ENCODE results near the gene ECSCR. TPM values are rescaled to one million over a fixed set of nuclear protein-coding genes. Genes with fewer than 3 reads are reported as not detected.
A peak's percentile ranks its signal among the peaks of the same experiment; 100 is the strongest.
"Not testable (repeated sequence)": the region's sequence is repeated elsewhere in the genome, so short reads cannot be mapped to it uniquely, and the experiment has no call there.

The ECSCR gene
- total RNA-seq, 1 experiment from 2014 or later = 0.62 TPM

- DNase-seq (ENCODE audit: low spot score) = peak; percentile 42
Observed at GRCh38 chr5:139446956-139447779, 15.4 kb downstream of the ECSCR start.

DNA sequence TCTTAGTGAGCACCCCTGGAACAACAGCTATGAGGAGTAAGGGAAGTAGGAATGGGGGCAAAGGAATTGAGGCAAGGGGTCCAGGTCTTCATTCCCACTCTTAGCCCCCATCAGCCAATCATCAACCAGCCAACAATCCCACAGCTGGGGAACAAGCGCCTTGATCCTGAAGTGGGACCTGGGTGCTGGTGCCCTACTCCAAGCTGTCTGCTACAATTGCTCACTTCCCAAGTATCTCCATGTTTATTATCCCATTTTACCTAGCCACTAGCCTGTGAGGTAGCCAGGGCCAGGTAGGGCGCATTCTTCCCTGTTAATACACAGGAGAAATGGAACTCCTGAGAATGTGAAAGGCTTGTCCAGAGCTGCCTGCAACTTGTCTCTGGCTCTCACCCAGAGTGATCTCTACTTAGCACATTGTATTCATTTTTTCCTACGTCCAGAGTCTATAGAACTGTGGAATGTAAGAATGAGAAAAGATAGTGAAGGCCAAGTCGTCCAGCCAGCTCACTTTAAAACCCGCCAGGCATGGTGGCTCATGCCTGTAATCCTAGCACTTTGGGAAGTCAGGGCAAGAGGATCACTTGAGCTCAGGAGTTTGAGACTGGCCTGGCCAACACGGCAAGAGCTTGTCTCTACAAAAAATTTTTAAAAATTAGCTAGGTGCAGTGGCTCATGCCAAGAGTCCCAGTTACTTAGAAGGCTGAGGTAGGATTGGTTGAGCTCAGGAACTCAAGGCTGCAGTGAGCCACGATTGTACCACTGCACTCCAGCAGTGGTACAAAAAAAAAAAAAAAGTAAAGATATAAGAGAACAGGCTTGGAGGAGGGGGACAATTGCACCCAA is 17.0 kb downstream of the ECSCR start:
- no peak for DNase-seq (ENCODE audit: low spot score)

DNA sequence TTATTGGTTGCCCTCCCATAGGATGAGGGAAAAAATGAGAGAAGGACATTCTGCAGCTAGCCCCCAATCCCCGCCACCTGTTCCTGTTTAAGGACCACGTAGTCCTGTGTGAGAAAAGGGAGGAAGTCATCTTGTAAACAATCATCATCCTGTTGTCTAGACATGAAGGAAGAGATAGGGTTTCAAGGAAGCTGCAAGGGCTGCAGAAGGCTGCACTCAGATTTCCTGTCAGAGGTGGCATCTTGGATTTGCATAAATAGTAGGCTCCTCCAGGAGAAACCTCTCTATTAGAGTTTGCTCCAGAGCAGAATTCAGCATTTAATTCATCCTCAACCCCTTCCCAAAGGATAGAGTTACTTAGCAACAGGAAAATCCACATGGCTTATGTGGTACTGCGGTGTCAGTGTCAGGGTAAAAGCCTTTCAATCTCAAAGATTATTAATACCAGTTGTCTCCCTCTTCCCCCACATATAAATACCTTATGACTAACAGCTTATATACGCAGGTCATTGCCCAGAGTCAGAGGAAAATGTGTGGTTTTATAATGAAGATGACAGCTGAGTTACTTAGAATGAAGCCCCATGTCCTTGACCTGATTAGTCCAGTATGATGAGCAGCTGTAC is 18.6 kb downstream of the ECSCR start:
- DNase-seq (ENCODE audit: low spot score) = peak; percentile 82

- DNase-seq (ENCODE audit: low spot score) = not testable (repeated sequence)
Observed at GRCh38 chr5:139440416-139440815, 22.1 kb downstream of the ECSCR start.

DNA sequence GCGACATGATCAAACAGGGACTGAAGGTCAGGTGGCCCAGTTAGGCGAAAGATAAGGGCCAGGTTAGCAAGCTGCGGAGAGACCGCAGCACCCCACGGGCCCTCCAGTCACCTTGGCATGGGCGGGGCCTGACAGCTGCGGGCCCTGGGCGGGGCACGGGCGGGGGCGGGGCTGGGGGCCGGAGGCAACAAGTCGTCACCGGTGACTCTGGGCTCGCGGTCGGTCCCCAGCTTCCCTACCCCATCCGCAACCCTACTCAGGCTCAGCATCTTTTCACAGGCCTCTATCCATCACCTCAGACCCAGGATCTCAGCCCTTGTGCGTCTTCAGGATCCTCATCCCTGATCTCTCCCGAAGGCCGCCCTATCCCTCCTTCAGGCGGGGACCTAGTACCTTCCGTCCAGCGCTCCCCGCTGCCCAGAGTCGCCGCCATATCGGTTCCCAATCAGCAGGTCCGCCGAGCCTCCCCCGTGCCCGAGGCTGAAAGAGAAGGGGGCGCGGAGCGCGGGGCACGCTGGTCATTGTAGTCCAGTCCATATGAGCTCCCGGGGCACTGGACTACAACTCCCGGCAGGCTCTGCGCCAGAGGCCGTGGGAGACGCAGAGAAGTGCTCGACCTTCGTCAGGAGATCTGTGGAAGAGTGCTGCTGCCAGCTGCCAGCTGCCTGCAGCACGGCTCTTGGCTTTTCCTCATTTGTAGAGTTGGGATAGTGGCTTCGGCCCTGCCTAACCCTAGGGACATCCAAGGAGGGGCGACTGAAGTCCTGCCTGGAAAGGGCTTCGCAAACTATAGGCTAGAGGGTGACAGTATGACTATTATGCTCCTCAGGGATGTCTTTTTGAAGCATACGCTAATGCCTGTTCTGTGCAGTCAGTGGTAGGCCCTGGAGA is 23.3 kb downstream of the ECSCR start, which contains the start of gene DNAJC18:
Gene DNAJC18 (minus strand): TSS at position 513 of the 891 bp plus-strand sequence. CDS start 80 bp downstream, at position 433.
- peak; percentile 88 for DNase-seq (ENCODE audit: low spot score)

DNA sequence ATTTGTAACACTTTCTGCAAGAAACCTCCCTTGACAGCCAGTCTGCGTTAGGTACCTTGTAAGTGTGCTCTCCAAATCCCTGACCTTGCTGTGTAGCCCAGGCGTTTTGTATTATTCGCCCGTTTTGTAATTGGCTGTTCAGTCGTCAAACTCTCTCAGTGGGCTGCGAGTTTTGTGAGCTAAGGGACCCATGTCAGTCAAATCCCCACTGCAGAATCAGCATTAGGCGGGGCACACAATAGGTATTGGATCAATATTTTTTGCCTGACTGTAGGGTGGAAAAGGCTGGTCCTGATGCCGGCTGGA is 23.9 kb downstream of the ECSCR start:
- DNase-seq (ENCODE audit: low spot score) = no peak

DNA sequence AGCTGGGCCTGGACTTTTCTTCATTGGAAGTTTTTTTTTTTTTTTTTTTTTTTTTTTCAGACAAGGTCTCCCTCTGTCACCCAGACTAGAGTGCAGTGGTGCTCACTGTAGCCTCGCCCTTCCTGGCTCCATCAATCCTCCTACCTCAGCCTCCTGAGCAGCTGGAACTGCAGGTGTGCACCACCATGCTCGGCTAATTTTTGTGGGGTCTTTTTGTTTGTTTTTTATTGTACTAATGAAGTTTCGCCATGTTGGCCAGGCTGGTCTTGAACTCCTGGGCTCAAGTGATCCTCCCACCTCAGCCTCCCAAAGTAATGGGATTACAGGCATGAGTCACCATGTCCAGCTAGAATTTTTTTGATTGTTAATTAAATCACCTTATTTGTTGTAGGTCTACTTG is 26.9 kb downstream of the ECSCR start:
- no peak for DNase-seq (ENCODE audit: low spot score)

DNA sequence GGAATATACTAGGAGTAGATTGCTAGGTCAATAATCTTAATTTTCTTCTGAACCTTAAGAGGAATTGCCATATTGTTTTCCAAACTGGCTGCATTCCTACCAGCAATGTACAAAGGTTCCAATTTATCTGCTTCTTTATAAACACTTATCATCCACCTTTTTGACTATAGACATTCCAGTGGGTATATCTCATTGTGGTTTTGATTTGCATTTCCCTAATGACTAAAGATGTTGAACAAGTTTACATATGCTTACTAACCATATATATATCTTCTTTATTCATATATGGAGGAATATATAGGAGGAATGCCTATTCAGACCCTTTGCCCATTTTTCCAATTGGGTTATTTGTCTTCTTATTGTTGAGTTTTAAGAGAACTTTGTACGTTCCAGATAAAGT is 30.8 kb downstream of the ECSCR start:
- DNase-seq (ENCODE audit: low spot score) = no peak

GRCh38 chr5:139430015-139430414 is 32.5 kb downstream of the ECSCR start:
- no peak for DNase-seq (ENCODE audit: low spot score)

- DNase-seq (ENCODE audit: low spot score) = no peak
Observed at GRCh38 chr5:139426203-139426885, 36.2 kb downstream of the ECSCR start.

- no peak for DNase-seq (ENCODE audit: low spot score)
Observed at GRCh38 chr5:139425497-139425896, 37.0 kb downstream of the ECSCR start.

DNA sequence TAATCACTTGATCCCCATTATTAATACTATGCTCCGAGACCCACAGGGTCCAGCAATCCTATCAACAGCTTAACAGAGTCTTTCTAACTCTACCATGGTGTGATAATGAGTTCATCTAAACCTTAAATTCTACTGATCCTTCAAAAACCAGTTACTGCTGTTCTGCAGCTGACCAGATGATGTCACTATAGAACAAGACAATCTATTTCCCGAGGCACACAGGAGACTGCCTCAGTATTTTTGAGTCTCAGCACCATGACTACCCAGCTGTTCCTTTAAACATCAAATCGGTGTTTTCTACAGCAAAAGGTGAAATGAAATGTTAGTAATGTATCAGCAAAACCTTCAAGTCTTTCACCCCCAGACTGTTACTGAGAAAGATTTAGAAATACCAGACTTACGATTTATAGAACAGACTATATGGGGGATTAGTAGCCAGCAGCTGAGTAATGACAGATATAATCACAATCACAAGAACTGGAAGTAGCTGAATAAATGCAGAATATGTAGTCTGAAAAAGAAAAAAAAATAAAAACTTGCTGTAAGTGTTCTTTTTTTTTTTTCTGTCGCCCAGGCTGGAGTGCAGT is 40.1 kb downstream of the ECSCR start:
- peak; percentile 68 for DNase-seq (ENCODE audit: low spot score)

DNA sequence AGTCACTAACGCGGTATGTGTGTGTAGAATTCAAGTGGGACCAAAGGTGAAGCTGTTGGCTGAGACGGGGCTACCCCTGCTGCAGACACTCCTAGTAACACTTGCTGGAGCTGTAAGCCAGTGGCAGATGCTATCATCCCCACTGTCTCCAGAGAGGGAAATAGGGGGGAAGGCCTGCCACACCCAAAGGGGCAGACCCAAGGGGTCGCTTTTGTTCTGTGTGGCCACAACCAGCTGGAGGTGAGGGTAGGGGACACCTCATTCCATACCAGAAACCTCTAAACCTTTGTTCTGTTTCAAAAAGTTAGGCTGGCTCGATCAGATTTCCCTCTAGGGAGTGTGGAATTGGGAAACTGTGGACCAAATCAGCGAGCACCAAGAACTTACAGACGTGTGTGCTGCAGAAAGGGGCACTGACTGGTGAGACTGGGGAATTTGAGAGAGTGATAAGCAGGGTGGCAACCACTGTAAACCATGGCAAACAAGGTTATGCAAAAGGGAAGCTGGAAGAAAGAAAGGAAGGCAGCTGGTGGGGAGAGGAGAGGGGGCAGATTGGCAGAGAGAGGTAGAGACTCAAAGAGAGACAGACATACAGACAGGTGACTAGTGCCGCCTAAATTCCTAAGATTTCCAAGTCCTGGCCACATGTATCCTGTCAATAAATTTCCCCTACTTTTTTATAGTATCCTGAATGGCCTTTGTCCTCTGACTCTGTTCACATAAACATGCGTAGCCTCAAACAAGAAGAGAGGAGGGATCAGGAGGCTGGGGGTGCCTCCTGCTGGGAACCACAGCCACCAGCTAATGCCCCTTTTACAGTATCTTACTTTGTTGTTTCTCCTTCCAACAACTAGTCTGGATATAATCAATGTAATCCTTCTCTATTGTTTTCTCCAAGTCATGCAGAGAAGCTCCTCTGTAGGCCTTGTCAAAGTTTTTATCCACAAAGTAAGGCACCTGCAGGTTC is 43.0 kb downstream of the ECSCR start:
- DNase-seq (ENCODE audit: low spot score) = no peak

DNA sequence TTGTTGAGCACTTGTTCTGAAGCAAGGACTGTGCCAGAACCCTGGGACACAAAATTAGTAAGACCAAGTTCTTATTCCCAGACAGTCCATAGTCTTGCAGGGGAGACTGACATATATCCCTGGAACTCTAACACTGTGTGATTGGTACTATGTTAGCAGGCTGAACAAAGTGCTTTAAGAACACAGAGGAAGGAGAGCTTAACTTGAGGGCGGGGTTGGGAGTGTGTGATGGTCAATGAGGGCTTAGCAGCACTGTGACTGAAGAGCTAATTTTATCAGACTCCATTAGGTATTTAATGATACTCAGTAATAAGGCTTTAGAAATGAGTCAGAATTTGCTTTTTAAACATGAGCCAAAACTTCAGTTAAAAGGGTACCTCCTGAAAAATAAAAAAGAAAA is 43.8 kb downstream of the ECSCR start:
- DNase-seq (ENCODE audit: low spot score) = no peak

GRCh38 chr5:139417214-139417613 is 45.3 kb downstream of the ECSCR start:
- no peak for DNase-seq (ENCODE audit: low spot score)

GRCh38 chr5:139416651-139417050 is 45.9 kb downstream of the ECSCR start:
- DNase-seq (ENCODE audit: low spot score) = no peak

- DNase-seq (ENCODE audit: low spot score) = no peak
Observed at GRCh38 chr5:139415869-139416268, 46.7 kb downstream of the ECSCR start.

- DNase-seq (ENCODE audit: low spot score) = no peak
Observed at GRCh38 chr5:139415221-139415861, 47.2 kb downstream of the ECSCR start.
